OCI-LY1 (cell line): ENCODE results near the gene ANO2.

ENCODE experiments used
- H2AFZ ChIP-seq: fragments of 200-600 bp; sonication (generic), shearing (Covaris generic); 2 replicates; pipeline ENCODE4 v1.6.0; 2014; ENCODE audit warnings: antibody characterized with exemption, mild to moderate bottlenecking, low read length
- H3F3A ChIP-seq: fragments of 200-600 bp; sonication (generic), shearing (Covaris generic); 2 replicates; pipeline ENCODE4 v1.6.0; 2014; ENCODE audit warnings: mild to moderate bottlenecking, antibody characterized with exemption, low read length, moderate library complexity; ENCODE audit not compliant: insufficient read depth
- H3K27ac ChIP-seq: fragments of 200-600 bp; sonication (generic); 2 replicates; pipeline ENCODE4 v1.5.1; 2014; ENCODE audit warnings: low read length, mixed run types, mild to moderate bottlenecking, low read depth; ENCODE audit not compliant: poor library complexity, severe bottlenecking
- H3K27me3 ChIP-seq: fragments of 200-600 bp; sonication (generic); 2 replicates; pipeline ENCODE4 v1.6.0; 2014; ENCODE audit warnings: antibody characterized with exemption, mild to moderate bottlenecking, low read length, moderate library complexity; ENCODE audit not compliant: insufficient read depth
- H3K36me3 ChIP-seq: fragments of 200-600 bp; sonication (generic); 2 replicates; pipeline ENCODE4 v1.6.1; 2014; ENCODE audit warnings: mild to moderate bottlenecking, antibody characterized with exemption, low read length, moderate library complexity, mixed read lengths; ENCODE audit not compliant: insufficient read depth
- H3K4me1 ChIP-seq: fragments of 200-600 bp; sonication (generic); 2 replicates; pipeline ENCODE4 v1.5.1; 2014; ENCODE audit warnings: mild to moderate bottlenecking, low read length, moderate library complexity; ENCODE audit not compliant: insufficient read depth, severe bottlenecking
- H3K4me2 ChIP-seq: fragments of 200-600 bp; sonication (generic), shearing (Covaris generic); 2 replicates; pipeline ENCODE4 v1.6.1; 2014; ENCODE audit warnings: low read length
- H3K4me3 ChIP-seq: fragments of 200-600 bp; sonication (generic); 2 replicates; pipeline ENCODE4 v1.5.1; 2014; ENCODE audit warnings: low read length, low read depth, mild to moderate bottlenecking, mixed read lengths; ENCODE audit not compliant: poor library complexity, severe bottlenecking
- H3K79me2 ChIP-seq: fragments of 200-600 bp; shearing (Covaris generic); 2 replicates; pipeline ENCODE4 v1.6.1; 2016; ENCODE audit warnings: mixed run types, low read length, mixed read lengths; ENCODE audit not compliant: insufficient read depth
- H3K9ac ChIP-seq: fragments of 200-600 bp; sonication (generic), shearing (Covaris generic); 2 replicates; pipeline ENCODE4 v1.6.1; 2014; ENCODE audit warnings: mild to moderate bottlenecking, low read length, mixed read lengths
- H3K9me2 ChIP-seq: fragments of 200-600 bp; sonication (generic), shearing (Covaris generic); 2 replicates; pipeline ENCODE4 v1.6.1; 2014; ENCODE audit warnings: low read depth, mild to moderate bottlenecking, low read length, mixed read lengths
- H3K9me3 ChIP-seq: fragments of 200-600 bp; shearing (Covaris generic); 2 replicates; pipeline ENCODE4 v1.6.1; 2014; ENCODE audit warnings: low read length, mixed read lengths
- H4K20me1 ChIP-seq: fragments of 200-600 bp; sonication (generic), shearing (Covaris generic); 2 replicates; pipeline ENCODE4 v1.6.0; 2016; ENCODE audit warnings: mild to moderate bottlenecking, low read length; ENCODE audit not compliant: insufficient read depth
- CTCF ChIP-seq: fragments of 200-600 bp; sonication (generic), shearing (Covaris generic); IDR thresholded peaks from 2 replicates; pipeline ENCODE4 v1.5.1; 2017; ENCODE audit warnings: mild to moderate bottlenecking, antibody characterized with exemption, low read length, moderate library complexity, mixed read lengths
- EZH2 ChIP-seq: fragments of 200-600 bp; sonication (generic), shearing (Covaris generic); IDR thresholded peaks from 2 replicates; pipeline ENCODE4 v1.8.0; 2017; ENCODE audit warnings: borderline replicate concordance, mixed run types, mild to moderate bottlenecking, antibody characterized with exemption, low read length, moderate library complexity, mixed read lengths

Gene ANO2

GRCh38 chr12:5976196-5976595 is 31.1 kb upstream of the ANO2 start:
- H3F3A ChIP-seq: no peaks in the 10 kb centered on the region
- no peaks in the 10 kb centered on the region for H3K9me2 ChIP-seq
- H3K27ac ChIP-seq: no peak overlapping the region
- no peaks in the 10 kb centered on the region for H3K36me3 ChIP-seq
- H3K27me3 ChIP-seq: no peaks in the 10 kb centered on the region; the same call in 1 of the 2 replicates
- no peak overlapping the region for H3K4me3 ChIP-seq
- H3K9me3 ChIP-seq: no peaks in the 10 kb centered on the region
- no peaks in the 10 kb centered on the region for H3K4me1 ChIP-seq
- no peak overlapping the region for H2AFZ ChIP-seq
- no peaks in the 10 kb centered on the region for H4K20me1 ChIP-seq
- H3K79me2 ChIP-seq: no peaks in the 10 kb centered on the region
- no peak for TF ChIP-seq EZH2
- no peak for TF ChIP-seq CTCF
- H3K9ac ChIP-seq: no peak overlapping the region
- no peak overlapping the region for H3K4me2 ChIP-seq

GRCh38 chr12:5973461-5974115 is 28.5 kb upstream of the ANO2 start:
- H4K20me1 ChIP-seq: no peaks in the 10 kb centered on the region
- H3K9ac ChIP-seq: no peak overlapping the region
- no peak for TF ChIP-seq CTCF
- TF ChIP-seq EZH2: no peak
- no peaks in the 10 kb centered on the region for H3K79me2 ChIP-seq
- no peak overlapping the region for H2AFZ ChIP-seq
- H3K9me2 ChIP-seq: no peaks in the 10 kb centered on the region
- no peak overlapping the region for H3K27ac ChIP-seq
- H3K27me3 ChIP-seq: peaks cover 4% of the 10 kb centered on the region; the same call in 1 of the 2 replicates
- no peak overlapping the region for H3K4me3 ChIP-seq
- no peaks in the 10 kb centered on the region for H3K4me1 ChIP-seq
- no peaks in the 10 kb centered on the region for H3K36me3 ChIP-seq
- no peak overlapping the region for H3K4me2 ChIP-seq
- no peaks in the 10 kb centered on the region for H3F3A ChIP-seq
- H3K9me3 ChIP-seq: no peaks in the 10 kb centered on the region

GRCh38 chr12:5972387-5972786 is 27.3 kb upstream of the ANO2 start:
- peaks cover 4% of the 10 kb centered on the region; the same call in 1 of the 2 replicates for H3K27me3 ChIP-seq
- TF ChIP-seq CTCF (no peak), EZH2 (no peak)

More at GRCh38 chr12:5972387-5972786, 27.3 kb upstream of the ANO2 start:
- no peaks in the 10 kb centered on the region for H3K79me2 ChIP-seq
- no peak overlapping the region for H3K4me2 ChIP-seq
- H4K20me1 ChIP-seq: no peaks in the 10 kb centered on the region
- H3K4me3 ChIP-seq: no peak overlapping the region
- no peaks in the 10 kb centered on the region for H3K4me1 ChIP-seq
- H2AFZ ChIP-seq: no peak overlapping the region
- H3K36me3 ChIP-seq: no peaks in the 10 kb centered on the region
- no peaks in the 10 kb centered on the region for H3F3A ChIP-seq
- no peaks in the 10 kb centered on the region for H3K9me2 ChIP-seq
- no peak overlapping the region for H3K27ac ChIP-seq
- H3K9me3 ChIP-seq: no peaks in the 10 kb centered on the region
- no peak overlapping the region for H3K9ac ChIP-seq
